Left hindlimb (tissue), 1 donor: Measurements from ENCODE around the gene TMEM125.
A peak's percentile ranks its signal among the peaks of the same experiment; 100 is the strongest.

Experiments
- DNase-seq: peaks from one replicate; pipeline ENCODE4 v3.0.0-alpha.2; 2018

Gene TMEM125

DNA sequence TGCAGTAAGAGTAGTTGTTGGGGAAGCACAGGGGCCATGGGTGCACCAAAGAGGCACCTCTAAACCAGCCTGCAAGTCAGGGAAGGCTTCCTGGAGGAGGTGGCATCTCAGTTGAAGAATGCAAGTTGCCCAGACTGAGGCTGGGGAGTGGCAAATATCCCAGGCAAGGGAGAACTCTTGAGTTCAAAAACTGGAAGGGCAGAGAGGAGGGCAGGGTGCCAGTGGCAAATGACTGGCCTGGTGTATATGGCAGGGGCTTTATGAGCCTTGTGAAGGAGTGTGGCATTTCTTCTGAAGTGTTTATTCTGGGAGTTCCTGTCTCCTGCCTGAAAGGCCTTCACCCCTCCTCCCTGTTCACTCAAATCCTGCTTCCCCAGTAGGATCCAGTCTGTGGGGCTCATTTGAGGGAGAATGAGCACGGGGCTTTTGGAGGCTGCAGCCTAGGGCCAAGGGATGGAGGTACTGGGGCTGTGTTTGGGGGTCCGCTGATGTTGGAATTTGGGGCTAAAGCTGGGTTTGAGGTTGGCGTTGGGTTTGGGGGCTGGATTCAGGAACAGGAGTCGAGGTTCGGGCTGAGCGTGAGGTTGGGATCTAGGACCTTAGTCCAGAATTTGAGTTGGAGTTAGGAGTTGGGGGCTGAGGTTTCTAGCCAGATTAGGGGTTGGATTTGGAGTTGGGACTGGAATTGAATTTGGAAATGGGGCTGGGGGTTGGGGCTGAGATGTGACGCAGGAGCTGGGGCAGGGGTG, at the start of gene TMEM125:
Gene TMEM125 (plus strand): TSS at position 357 of the 749 bp plus-strand sequence. CDS start 2,740 bp downstream, outside the sequence.
- DNase-seq, result no peak

- DNase-seq, result no peak
Observed at GRCh38 chr1:43220905-43221778, 48.6 kb upstream of the TMEM125 start.

DNA sequence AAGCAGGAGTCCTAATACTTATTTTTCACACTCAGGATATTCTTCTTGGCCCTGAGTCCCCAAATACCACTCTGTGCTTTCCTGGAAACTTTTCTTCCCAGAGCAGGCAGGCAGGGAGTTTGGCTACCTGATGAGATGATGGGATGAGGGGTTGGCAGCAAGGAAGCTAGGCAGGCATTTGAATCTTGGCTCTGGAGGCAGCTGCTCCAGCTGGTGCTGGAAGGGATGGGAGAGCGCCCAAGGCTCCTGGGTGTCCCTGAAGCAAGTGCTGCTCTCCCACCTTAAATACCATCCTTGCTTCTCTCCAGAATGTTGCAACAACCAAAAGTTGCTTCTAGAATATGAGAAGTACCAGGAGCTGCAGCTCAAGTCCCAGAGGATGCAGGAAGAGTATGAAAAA, 48.0 kb upstream of the TMEM125 start:
- no peak for DNase-seq

GRCh38 chr1:43222879-43223278, 46.9 kb upstream of the TMEM125 start:
- no peak for DNase-seq

DNA sequence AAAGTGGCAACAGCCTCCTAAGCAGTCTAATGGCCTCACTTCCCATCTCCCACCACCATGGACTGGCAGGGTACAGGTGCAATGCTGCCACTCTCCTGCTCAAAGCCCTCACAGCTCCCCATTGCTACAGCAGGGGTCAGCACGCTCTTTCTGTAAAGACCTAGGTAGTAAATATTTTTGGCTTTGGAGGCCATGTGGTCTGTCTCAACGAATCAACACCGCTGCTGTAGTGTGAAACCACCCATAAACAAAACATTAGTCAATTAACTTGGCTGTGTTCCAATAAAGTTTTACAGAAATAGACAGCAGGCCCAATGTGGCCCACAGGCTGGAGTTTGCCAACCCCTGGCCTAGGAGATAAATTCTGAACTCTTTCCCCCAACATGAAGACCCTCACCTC, 44.6 kb upstream of the TMEM125 start:
- DNase-seq, result no peak

GRCh38 chr1:43227143-43227764, 42.5 kb upstream of the TMEM125 start:
- DNase-seq, result peak; percentile 73

- no peak for DNase-seq
Observed at GRCh38 chr1:43229826-43230780, 39.7 kb upstream of the TMEM125 start.

GRCh38 chr1:43232074-43232473, 37.7 kb upstream of the TMEM125 start:
- no peak for DNase-seq

DNA sequence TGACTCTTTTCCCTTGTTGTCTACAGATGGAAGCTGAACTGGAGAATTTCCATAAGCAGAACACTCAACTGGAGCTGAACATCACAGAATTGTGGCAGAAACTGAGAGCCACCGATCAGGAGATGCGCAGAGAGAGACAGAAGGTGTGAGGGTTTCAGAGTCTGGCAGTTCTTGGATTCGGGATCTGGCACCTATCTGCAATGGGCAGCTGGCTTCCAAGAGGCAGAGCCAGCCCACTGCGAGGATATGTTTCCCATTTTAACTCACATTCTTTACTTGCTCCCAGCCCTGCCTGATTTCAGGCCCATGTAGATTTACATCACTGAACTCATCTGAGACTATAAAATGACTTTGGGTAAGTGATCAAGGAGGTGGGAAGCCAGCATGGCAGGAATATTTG, 37.3 kb upstream of the TMEM125 start:
- DNase-seq, result no peak

DNA sequence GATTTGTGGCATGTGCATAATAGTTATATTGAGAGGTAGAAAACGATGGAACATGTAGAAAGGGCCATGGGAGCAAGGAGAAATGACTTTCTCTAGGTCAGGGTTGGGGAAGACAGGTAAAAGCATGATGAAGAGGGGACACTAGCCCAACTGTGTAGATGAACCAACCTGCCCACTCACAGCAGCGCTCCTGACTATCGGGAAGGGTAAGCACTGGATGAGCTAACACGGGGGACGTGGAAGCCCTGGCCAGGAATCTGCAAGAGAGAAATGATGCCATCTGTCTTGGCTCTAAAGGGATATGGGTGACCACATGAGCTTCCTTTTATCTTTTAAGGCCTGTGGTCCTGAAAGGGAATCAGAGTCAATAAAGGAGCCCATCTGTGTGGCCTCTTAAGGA, 36.2 kb upstream of the TMEM125 start:
- DNase-seq, result no peak

DNA sequence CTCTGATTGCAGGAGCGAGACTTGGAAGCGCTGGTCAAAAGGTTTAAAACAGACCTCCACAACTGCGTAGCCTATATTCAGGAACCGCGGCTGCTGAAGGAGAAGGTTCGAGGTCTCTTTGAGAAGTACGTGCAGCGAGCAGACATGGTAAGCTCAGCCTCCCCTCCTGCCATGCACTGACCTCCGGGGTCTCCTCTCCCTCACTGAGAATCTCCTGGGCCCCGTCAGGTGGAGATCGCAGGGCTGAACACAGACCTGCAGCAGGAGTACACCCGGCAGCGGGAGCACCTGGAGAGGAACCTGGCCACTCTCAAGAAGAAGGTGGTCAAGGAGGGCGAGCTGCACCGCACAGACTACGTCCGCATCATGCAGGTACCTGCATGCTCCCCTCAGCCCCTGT, 35.5 kb upstream of the TMEM125 start:
- DNase-seq, result no peak

DNA sequence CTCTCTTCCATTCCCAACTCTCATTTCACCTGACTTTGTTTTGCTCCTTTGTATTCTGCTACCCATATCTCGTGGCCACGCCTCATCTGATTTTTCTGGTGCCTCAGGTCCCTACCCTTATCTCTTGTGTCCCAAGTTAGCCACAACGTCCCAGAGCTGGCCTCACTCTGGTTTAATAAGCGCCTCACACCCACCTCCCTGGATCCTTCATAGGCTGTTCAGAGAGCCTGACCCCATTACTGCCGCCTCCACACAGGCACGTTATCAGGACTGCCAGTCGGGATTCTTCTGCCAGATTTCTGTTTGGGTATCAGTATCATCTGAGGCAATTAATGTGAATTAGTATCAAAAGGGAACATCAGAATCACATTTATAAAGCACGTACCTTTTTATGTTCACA, 34.7 kb upstream of the TMEM125 start:
- DNase-seq, result no peak

GRCh38 chr1:43235451-43236121, 34.2 kb upstream of the TMEM125 start:
- no peak for DNase-seq

GRCh38 chr1:43237121-43237520, 32.7 kb upstream of the TMEM125 start:
- DNase-seq, result no peak

- DNase-seq, result no peak
Observed at GRCh38 chr1:43238085-43238484, 31.7 kb upstream of the TMEM125 start.

DNA sequence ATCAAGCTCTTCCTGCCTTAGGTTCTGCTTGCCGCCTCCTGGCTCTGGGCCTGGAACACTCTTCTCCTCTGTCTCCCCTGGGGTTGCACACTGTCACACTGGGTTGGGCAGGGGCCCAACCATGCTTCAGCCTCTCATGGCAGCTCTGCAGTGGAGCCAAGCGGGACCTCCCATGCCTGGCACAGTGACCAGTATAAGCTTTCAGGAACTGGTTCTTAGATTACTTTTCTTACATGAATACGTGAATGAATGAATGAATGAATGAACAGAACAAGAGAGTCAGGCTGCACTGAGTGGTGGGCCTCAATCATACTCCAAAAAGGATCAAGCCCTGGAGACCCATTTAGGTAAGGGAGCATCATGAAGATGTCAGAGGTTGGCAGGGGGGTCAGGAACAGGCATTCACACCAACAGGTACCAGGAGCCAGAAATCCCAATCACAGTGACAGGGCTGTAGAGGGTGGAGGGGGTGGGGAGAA, 30.8 kb upstream of the TMEM125 start:
- no peak for DNase-seq

DNA sequence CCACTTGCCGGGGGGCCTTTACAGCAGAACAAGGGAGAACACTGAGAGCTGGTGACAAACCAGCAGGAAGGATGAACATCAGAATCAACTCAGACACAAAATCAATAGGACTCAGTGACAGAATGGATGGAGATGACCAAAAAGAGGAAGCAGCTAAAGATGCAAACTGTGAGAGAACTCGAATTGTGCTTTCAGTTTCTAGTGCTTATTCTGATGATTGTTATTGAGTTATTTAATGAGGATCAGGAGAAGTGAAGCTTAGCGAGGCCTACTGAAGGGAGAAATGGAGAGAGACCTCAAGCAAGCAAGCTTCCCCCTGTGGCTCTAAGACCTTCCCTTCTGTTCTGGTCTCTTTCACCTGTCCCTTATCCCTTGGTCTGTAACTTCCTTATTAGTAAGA, 30.3 kb upstream of the TMEM125 start:
- no peak for DNase-seq

DNA sequence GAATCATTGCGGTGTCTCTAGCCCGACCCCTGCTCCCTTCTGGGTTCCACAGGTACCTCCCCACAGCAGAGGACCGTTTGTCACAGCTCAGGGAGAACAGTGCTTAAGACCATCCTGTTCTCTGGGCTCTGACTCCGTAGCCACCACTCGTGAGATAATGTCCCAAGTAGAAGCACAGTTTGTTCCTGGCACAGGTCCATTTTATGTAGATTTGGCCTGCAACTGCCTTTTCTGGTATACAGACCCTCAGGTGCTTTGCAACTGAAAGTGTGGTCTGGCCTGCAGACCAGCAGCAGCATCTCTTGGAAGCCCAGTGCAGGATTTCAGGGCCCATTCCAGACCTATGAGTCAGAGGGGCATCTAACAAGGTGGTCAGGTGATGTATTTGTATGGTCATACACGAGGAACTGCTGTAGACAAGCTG, 28.4 kb upstream of the TMEM125 start:
- DNase-seq, result no peak

GRCh38 chr1:43243299-43243698, 26.5 kb upstream of the TMEM125 start:
- no peak for DNase-seq

GRCh38 chr1:43246466-43247213, 23.1 kb upstream of the TMEM125 start:
- DNase-seq, result no peak
